ENCODE results near the gene PTCD2.

The PTCD2 gene

DNA sequence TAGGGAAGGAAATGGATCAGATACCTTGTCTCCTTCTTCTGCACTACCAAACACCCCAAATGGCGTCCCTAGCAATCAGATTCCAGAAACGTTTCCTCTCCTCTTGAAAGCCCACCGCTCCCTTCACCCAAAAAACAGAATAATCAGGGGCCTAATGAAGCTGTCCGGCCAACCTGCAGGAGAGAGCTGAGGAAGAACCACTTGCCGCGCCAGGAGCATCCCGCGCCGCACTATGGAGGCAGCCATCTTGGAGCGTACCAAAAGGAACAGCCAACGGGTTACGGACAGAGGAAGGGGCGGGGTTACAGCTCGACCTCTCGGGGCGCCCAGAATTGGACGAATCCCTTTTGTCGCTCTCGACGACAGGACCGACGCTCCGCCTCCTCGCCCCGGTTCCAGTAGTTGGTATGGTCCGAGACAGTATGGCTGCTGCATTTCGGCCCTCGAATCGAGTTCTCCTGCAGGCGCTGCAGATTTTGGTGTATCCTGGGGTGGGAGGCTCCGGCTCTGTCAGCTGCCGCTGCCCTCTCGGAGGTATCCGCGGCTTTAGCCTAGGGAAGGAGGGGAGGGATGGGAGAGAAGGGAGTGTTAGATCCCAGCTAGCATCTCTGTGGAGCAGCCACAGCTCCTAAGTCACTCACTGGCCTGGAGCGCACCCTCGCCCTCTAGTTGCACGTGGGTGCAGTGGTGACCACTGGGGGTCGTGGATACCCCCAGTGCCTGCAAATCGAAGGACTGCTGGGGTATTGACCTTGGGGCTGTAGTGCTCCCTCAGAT is at the start of gene PTCD2, which contains the start of gene MRPS27:
Gene PTCD2 (plus strand): TSS at position 398 of the 777 bp plus-strand sequence. CDS start 10 bp downstream, at position 408.
Gene MRPS27 (minus strand): TSS at position 265 of the 777 bp plus-strand sequence. CDS start 19 bp downstream, at position 246.
- Mint-ChIP-seq H3K27me3 (ENCODE audit: low read depth) (no peaks in the 10 kb centered on the region), H3K4me3 (peak within 1 kb of the TSS; percentile 92), H3K9me3 (no peaks in the 10 kb centered on the region), H3K4me1 (ENCODE audit: low read depth) (peaks cover 30% of the 10 kb centered on the region), H3K36me3 (ENCODE audit: low read depth) (peaks cover 24% of the 10 kb centered on the region), H3K27ac (peak within 1 kb of the TSS; percentile 94)

DNA sequence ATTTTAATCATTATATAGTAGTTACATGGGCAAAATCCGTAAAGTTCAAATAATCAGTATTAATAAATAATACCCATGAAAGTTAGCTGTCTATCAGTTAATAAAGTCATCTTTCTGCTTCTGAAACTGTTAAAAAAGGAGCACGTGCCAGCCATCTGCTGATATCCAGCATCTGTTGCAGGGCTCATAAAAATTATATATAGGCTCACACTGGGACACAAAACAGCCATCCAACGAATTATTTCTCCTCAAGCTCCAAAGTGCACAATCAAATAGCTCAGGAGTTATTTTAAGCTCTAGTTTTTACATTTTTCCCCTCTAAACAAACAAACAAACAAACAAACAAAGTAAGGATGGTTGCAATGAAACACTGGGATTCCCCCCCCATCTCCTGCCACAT is 48.5 kb upstream of the PTCD2 start:
- Mint-ChIP-seq H3K27ac (no peak overlapping the region), H3K4me3 (no peak overlapping the region), H3K27me3 (ENCODE audit: low read depth) (no peaks in the 10 kb centered on the region), H3K36me3 (ENCODE audit: low read depth) (peaks cover 5% of the 10 kb centered on the region), H3K9me3 (no peaks in the 10 kb centered on the region), H3K4me1 (ENCODE audit: low read depth) (peaks cover 2% of the 10 kb centered on the region)

DNA sequence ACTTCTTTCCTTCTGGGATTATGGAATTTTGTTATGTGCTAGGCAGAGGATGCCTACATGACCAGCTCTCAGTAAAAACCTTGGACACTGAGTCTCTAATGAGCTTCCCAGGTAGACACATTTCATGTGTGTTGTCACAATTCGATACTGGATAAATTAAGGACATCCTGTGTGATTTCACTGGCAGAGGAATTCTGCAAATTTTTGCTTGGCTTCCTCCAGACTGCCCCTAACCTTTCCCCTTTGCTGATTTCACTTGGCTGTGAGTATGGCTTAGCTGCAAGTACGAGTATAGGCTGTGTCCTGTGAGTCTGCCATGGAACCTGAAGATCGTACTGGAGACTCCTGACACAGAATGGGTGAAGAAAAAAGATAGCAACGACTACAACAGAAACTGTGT is 47.8 kb upstream of the PTCD2 start:
- Mint-ChIP-seq H3K27me3 (ENCODE audit: low read depth) (no peaks in the 10 kb centered on the region), H3K9me3 (no peaks in the 10 kb centered on the region), H3K36me3 (ENCODE audit: low read depth) (peaks cover 5% of the 10 kb centered on the region), H3K27ac (no peak overlapping the region), H3K4me3 (no peak overlapping the region), H3K4me1 (ENCODE audit: low read depth) (peaks cover 2% of the 10 kb centered on the region)

GRCh38 chr5:72273547-72273946 is 46.6 kb upstream of the PTCD2 start:
- H3K27me3 Mint-ChIP-seq (ENCODE audit: low read depth) = no peaks in the 10 kb centered on the region
- H3K4me3 Mint-ChIP-seq = no peak overlapping the region
- H3K27ac Mint-ChIP-seq = no peak overlapping the region
- no peaks in the 10 kb centered on the region for H3K9me3 Mint-ChIP-seq
- peaks cover 2% of the 10 kb centered on the region for H3K4me1 Mint-ChIP-seq (ENCODE audit: low read depth)
- H3K36me3 Mint-ChIP-seq (ENCODE audit: low read depth) = peaks cover 6% of the 10 kb centered on the region

DNA sequence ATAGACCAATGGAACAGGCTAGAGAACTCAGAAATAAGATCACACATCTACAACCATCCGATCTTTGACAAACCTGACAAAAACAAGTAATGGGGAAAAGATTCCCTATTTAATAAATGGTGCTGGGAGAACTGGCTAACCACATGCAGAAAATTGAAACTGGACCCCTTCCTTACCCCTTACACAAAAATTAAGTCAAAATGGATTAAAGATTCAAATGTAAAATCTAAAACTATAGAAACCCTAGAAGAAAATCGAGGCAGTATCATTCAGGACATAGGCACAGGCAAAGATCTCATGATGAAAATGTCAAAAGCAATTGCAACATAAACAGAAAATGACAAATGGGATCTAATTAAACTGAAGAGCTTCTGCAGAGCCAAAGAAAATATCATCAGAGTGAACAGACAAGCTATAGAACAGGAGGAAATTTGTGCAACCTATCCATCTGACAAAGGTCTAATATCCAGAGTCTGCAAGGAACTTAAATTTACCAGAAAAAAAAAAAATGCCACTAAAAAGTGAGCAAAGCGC is 43.9 kb upstream of the PTCD2 start:
- H3K4me1 Mint-ChIP-seq (ENCODE audit: low read depth) = no peaks in the 10 kb centered on the region
- H3K9me3 Mint-ChIP-seq = no peaks in the 10 kb centered on the region
- no peaks in the 10 kb centered on the region for H3K27me3 Mint-ChIP-seq (ENCODE audit: low read depth)
- peaks cover 11% of the 10 kb centered on the region for H3K36me3 Mint-ChIP-seq (ENCODE audit: low read depth)
- H3K27ac Mint-ChIP-seq = no peak overlapping the region
- H3K4me3 Mint-ChIP-seq = no peak overlapping the region

- no peaks in the 10 kb centered on the region for H3K9me3 Mint-ChIP-seq
- H3K4me1 Mint-ChIP-seq (ENCODE audit: low read depth) = peaks cover 3% of the 10 kb centered on the region
- peaks cover 16% of the 10 kb centered on the region for H3K36me3 Mint-ChIP-seq (ENCODE audit: low read depth)
- H3K27ac Mint-ChIP-seq = no peak overlapping the region
- H3K27me3 Mint-ChIP-seq (ENCODE audit: low read depth) = no peaks in the 10 kb centered on the region
- no peak overlapping the region for H3K4me3 Mint-ChIP-seq
Observed at GRCh38 chr5:72280581-72281069, 39.5 kb upstream of the PTCD2 start.

DNA sequence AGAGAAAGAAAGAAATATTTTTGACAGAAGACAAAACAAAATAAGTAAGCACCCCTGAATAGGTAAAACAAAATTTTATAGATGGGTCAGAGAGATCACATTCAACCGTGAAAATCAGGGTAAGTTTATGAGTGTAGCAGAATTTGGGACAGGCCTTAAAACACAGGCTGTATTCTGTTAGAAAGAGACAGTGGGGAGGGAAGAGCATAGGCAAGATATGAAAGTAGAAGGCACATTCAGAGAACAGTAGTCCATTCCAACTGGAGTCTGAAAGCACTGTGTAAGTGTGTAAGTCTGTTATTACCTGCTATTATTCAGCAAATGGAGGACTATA is 38.8 kb upstream of the PTCD2 start:
- Mint-ChIP-seq H3K27ac (no peak overlapping the region), H3K4me1 (ENCODE audit: low read depth) (peaks cover 3% of the 10 kb centered on the region), H3K36me3 (ENCODE audit: low read depth) (peaks cover 12% of the 10 kb centered on the region)

GRCh38 chr5:72281764-72282499 is 38.2 kb upstream of the PTCD2 start:
- H3K27ac Mint-ChIP-seq = no peak overlapping the region
- no peak overlapping the region for H3K4me3 Mint-ChIP-seq
- no peaks in the 10 kb centered on the region for H3K9me3 Mint-ChIP-seq
- peaks cover 3% of the 10 kb centered on the region for H3K4me1 Mint-ChIP-seq (ENCODE audit: low read depth)
- H3K27me3 Mint-ChIP-seq (ENCODE audit: low read depth) = no peaks in the 10 kb centered on the region
- H3K36me3 Mint-ChIP-seq (ENCODE audit: low read depth) = peaks cover 11% of the 10 kb centered on the region

More for the DNA sequence above, 38.8 kb upstream of the PTCD2 start:
- H3K9me3 Mint-ChIP-seq = no peaks in the 10 kb centered on the region
- no peak overlapping the region for H3K4me3 Mint-ChIP-seq
- H3K27me3 Mint-ChIP-seq (ENCODE audit: low read depth) = no peaks in the 10 kb centered on the region

DNA sequence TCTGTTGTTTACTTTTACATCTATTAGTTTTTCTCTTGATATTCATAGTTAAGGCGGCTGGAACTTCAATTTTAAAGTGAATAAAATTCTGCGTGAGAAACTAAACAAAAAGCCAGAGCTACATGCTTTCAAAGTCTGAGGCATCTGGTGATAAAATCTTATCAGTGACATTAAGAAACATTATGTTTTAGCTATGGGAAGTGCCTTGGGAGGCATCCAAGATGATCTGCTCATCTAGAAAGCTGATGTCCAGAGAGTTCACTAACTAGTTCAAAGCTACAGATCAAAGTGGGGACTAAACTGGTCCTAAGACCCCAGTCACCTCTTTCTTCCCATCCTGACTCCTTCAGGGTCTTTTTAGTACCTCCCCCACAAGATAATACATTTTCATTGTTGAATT is 37.3 kb upstream of the PTCD2 start:
- Mint-ChIP-seq H3K27ac (no peak overlapping the region), H3K4me1 (ENCODE audit: low read depth) (peaks cover 3% of the 10 kb centered on the region), H3K4me3 (no peak overlapping the region), H3K9me3 (no peaks in the 10 kb centered on the region), H3K27me3 (ENCODE audit: low read depth) (no peaks in the 10 kb centered on the region), H3K36me3 (ENCODE audit: low read depth) (peaks cover 15% of the 10 kb centered on the region)

- peaks cover 16% of the 10 kb centered on the region for H3K36me3 Mint-ChIP-seq (ENCODE audit: low read depth)
- H3K4me3 Mint-ChIP-seq = no peak overlapping the region
- no peaks in the 10 kb centered on the region for H3K9me3 Mint-ChIP-seq
- H3K27ac Mint-ChIP-seq = no peak overlapping the region
- no peaks in the 10 kb centered on the region for H3K27me3 Mint-ChIP-seq (ENCODE audit: low read depth)
- peaks cover 3% of the 10 kb centered on the region for H3K4me1 Mint-ChIP-seq (ENCODE audit: low read depth)
Observed at GRCh38 chr5:72283358-72283757, 36.8 kb upstream of the PTCD2 start.

- Mint-ChIP-seq H3K4me1 (ENCODE audit: low read depth) (peaks cover 3% of the 10 kb centered on the region), H3K27me3 (ENCODE audit: low read depth) (no peaks in the 10 kb centered on the region), H3K27ac (no peak overlapping the region), H3K4me3 (no peak overlapping the region), H3K9me3 (no peaks in the 10 kb centered on the region), H3K36me3 (ENCODE audit: low read depth) (peaks cover 15% of the 10 kb centered on the region)
Observed at GRCh38 chr5:72284559-72285423, 35.4 kb upstream of the PTCD2 start.

DNA sequence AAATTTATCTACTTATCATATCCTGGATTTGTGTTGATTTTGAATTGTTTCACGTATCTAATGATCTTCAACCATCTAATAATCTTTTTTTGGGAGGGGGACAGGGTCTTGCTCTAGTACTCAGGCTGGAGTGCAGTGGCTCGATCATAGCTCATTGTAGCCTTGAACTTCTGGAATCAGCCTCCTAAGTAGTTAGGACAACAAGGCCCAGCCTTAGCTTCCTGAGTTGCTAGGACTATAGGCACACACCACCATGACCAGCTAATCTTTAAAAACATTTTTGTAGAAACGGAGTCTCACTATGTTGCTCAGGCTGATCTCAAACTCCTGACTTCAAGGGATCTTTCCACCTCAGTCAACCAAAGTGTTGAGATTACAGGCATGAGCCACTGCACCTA is 34.8 kb upstream of the PTCD2 start:
- peaks cover 15% of the 10 kb centered on the region for H3K36me3 Mint-ChIP-seq (ENCODE audit: low read depth)
- H3K4me1 Mint-ChIP-seq (ENCODE audit: low read depth) = peaks cover 3% of the 10 kb centered on the region
- H3K27me3 Mint-ChIP-seq (ENCODE audit: low read depth) = no peaks in the 10 kb centered on the region
- H3K27ac Mint-ChIP-seq = no peak overlapping the region
- H3K9me3 Mint-ChIP-seq = no peaks in the 10 kb centered on the region
- no peak overlapping the region for H3K4me3 Mint-ChIP-seq

DNA sequence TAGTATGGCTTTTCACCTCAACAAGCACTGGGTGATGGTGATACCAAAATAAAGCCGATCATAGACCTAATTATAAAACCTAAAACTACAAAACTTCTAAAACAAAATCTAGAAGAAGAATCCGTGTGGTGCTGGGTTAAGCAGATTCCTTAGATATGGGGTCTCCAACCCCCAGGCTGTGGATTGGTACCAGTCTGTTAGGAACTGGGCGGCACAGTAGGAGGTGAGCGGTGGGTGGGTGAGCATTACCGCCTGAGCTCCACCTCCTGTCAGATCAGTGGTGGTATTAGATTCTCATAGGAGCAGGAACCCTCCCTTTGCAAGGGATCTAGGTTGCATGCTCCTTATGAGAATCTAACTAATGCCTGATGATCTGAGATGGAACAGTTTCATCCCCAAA is 33.4 kb upstream of the PTCD2 start:
- Mint-ChIP-seq H3K9me3 (no peaks in the 10 kb centered on the region), H3K36me3 (ENCODE audit: low read depth) (peaks cover 11% of the 10 kb centered on the region), H3K27me3 (ENCODE audit: low read depth) (no peaks in the 10 kb centered on the region), H3K4me1 (ENCODE audit: low read depth) (peaks cover 3% of the 10 kb centered on the region), H3K4me3 (no peak overlapping the region), H3K27ac (no peak overlapping the region)

DNA sequence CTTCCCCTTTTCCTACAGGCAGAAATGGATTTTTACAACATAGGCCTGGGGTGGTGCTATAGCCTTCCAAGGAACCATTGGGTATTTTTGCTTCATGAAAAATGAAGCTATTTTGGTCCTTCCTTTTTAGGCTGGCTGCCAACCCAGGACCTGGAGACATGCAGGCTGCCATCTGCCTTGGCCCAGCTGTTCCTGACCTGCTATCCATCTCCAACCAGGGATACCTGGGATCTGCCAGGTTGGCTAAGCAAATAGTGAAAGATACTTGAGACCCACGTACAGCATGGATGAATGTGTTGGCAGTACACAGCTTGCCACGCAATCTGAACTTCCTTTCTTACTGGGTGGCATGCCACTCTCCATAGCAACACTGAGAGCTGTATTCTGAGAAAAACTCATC is 31.2 kb upstream of the PTCD2 start:
- no peaks in the 10 kb centered on the region for H3K9me3 Mint-ChIP-seq
- no peak overlapping the region for H3K27ac Mint-ChIP-seq
- H3K4me3 Mint-ChIP-seq = no peak overlapping the region
- no peaks in the 10 kb centered on the region for H3K27me3 Mint-ChIP-seq (ENCODE audit: low read depth)
- H3K4me1 Mint-ChIP-seq (ENCODE audit: low read depth) = no peaks in the 10 kb centered on the region
- peaks cover 11% of the 10 kb centered on the region for H3K36me3 Mint-ChIP-seq (ENCODE audit: low read depth)
